ENCODE data around the gene GRK5.
"Not testable (repeated sequence)": the region's sequence is repeated elsewhere in the genome, so short reads cannot be mapped to it uniquely, and the experiment has no call there.

GRK5 gene

GRCh38 chr10:119460369-119461195 lies 253.2 kb downstream of the GRK5 start:
- DNase-seq (ENCODE audit: low read depth), result no peak
- no peak for TF ChIP-seq CTCF (conservative IDR thresholded peaks at IDR 0.05; ENCODE audit: low read length)
- no peak overlapping the region for H3K4me3 ChIP-seq (ENCODE audit: low read length)

- no peak for TF ChIP-seq CTCF (conservative IDR thresholded peaks at IDR 0.05; ENCODE audit: low read length)
- no peak for DNase-seq (ENCODE audit: low read depth)
Observed at GRCh38 chr10:119461380-119461779, 254.0 kb downstream of the GRK5 start.

GRCh38 chr10:119461923-119462322 lies 254.6 kb downstream of the GRK5 start:
- no peak for TF ChIP-seq CTCF (conservative IDR thresholded peaks at IDR 0.05; ENCODE audit: low read length)
- DNase-seq (ENCODE audit: low read depth), result no peak
- no peak overlapping the region for H3K4me3 ChIP-seq (ENCODE audit: low read length)

More at GRCh38 chr10:119461380-119461779, 254.0 kb downstream of the GRK5 start:
- H3K4me3 ChIP-seq (ENCODE audit: low read length), result no peak overlapping the region

- no peak for TF ChIP-seq CTCF (conservative IDR thresholded peaks at IDR 0.05; ENCODE audit: low read length)
- DNase-seq (ENCODE audit: low read depth), result no peak
Observed at GRCh38 chr10:119462773-119463172, 255.4 kb downstream of the GRK5 start.

GRCh38 chr10:119463195-119463594 lies 255.8 kb downstream of the GRK5 start:
- not testable (repeated sequence) for H3K4me3 ChIP-seq (ENCODE audit: low read length); DNase-seq (ENCODE audit: low read depth)

More at GRCh38 chr10:119462773-119463172, 255.4 kb downstream of the GRK5 start:
- no peak overlapping the region for H3K4me3 ChIP-seq (ENCODE audit: low read length)

GRCh38 chr10:119465085-119465484 lies 257.7 kb downstream of the GRK5 start:
- H3K4me3 ChIP-seq (ENCODE audit: low read length), result no peak overlapping the region
- TF ChIP-seq CTCF (conservative IDR thresholded peaks at IDR 0.05; ENCODE audit: low read length), result no peak
- no peak for DNase-seq (ENCODE audit: low read depth)

- no peak for TF ChIP-seq CTCF (conservative IDR thresholded peaks at IDR 0.05; ENCODE audit: low read length)
- H3K4me3 ChIP-seq (ENCODE audit: low read length), result no peak overlapping the region
- no peak for DNase-seq (ENCODE audit: low read depth)
Observed at GRCh38 chr10:119466076-119466475, 258.7 kb downstream of the GRK5 start.

Measured in AG10803 (cell line).